Stimulated activated effector memory CD8-positive, alpha-beta T cell treated with anti-CD3 and anti-CD28 coated beads, Interleukin-12 subunit alpha, Interleukin-12 subunit beta, amount 100 ng/mL, for 72 hours (primary cell): ENCODE data around the gene KIAA2012.
"Not testable (repeated sequence)": the region's sequence is repeated elsewhere in the genome, so short reads cannot be mapped to it uniquely, and the experiment has no call there.

Experiments
- ATAC-seq: fragments of 150-1000 bp; cut with Tn5 transposase; 2 replicates; pipeline ENCODE4 v1.10.0; 2021
- DNase-seq, 2 donors: peaks; one replicate each; pipeline ENCODE4 v3.0.0; 2021 to 2022; ENCODE audit warnings: low spot score in 2 of 2
- H3K27ac Mint-ChIP-seq: one replicate; pipeline ENCODE4 v1.8.0; 2022; ENCODE audit warnings: mild to moderate bottlenecking, mixed read lengths
- H3K36me3 Mint-ChIP-seq: one replicate; pipeline ENCODE4 v1.8.0; 2022; ENCODE audit warnings: mild to moderate bottlenecking, mixed read lengths
- H3K4me1 Mint-ChIP-seq: one replicate; pipeline ENCODE4 v1.8.0; 2022; ENCODE audit warnings: mixed read lengths
- H3K4me3 Mint-ChIP-seq: one replicate; pipeline ENCODE4 v1.8.0; 2022; ENCODE audit warnings: mild to moderate bottlenecking, mixed read lengths
- H3K9me3 Mint-ChIP-seq: one replicate; pipeline ENCODE4 v1.8.0; 2022; ENCODE audit warnings: mixed read lengths

Gene KIAA2012

GRCh38 chr2:202114795-202115194 is 41.7 kb downstream of the KIAA2012 start:
- H3K27ac Mint-ChIP-seq: no peak overlapping the region
- ATAC-seq: no peak
- no peak for DNase-seq
- H3K36me3 Mint-ChIP-seq: no peaks in the 10 kb centered on the region
- H3K4me1 Mint-ChIP-seq: no peaks in the 10 kb centered on the region
- H3K9me3 Mint-ChIP-seq: no peaks in the 10 kb centered on the region
- no peak overlapping the region for H3K4me3 Mint-ChIP-seq

DNA sequence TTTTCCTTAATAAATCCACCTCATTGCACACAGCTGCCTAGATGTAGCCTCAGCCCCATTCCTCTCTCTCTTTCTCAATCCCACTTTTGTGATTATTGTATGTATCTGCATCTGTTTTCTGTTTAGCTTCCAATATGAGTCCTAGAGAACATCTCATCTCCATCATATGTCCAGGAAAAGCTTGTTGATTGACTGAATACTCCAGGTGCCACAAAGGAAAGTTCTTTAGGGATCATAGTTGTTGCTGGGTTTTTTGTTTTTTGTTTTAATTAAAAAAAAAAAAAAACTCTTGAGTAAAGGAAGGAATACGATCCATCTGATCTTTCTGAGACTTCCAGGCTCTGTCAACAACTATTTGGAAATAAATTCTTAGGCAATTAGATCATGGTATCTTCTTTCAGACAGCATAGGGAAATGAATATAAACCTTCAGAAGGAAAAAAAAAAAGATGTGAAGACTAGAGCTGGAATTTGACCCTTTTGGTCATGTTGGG is 42.5 kb downstream of the KIAA2012 start:
- Mint-ChIP-seq H3K4me1 (no peaks in the 10 kb centered on the region), H3K9me3 (no peaks in the 10 kb centered on the region), H3K36me3 (no peaks in the 10 kb centered on the region), H3K27ac (no peak overlapping the region), H3K4me3 (no peak overlapping the region)
- ATAC-seq (no peak), DNase-seq (no peak)

DNA sequence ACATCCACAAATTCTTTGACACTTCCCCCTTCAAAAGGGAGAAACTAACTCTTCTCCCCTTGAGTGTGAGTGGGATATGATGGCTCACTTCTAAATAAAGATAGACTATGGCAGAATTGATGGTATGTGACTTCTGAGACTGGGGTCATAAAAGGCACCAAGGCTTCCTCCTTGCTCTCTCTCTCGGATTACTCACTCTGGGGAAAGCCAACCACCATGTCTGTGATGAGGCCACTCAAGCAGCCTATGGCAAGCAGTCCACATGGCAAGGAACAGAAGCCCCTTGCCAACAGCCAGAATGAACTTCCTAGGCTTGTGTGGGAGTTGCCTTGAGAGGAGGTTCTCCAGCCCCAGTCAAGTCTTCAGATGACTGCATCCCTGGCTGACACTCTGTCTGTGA is 43.6 kb downstream of the KIAA2012 start:
- ATAC-seq: no peak

DNA sequence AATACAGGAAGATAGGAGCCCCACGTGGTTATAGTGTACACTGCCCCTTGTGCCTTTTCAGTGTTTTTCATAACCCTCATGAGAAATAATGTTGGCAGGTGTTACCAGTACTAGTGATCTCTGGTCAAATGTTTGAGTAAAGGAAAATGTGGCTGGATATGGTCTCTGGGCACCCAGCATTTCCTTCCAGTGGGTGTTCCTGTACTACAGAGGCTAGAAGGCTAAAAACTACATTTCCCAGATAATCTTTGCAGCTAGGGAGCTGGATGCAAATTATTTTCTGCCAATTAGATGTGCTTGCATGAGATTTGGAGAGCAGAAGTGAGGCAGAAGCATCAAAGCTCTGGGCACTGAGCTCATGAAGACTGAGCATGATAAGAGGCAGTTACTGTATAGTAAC is 45.1 kb downstream of the KIAA2012 start:
- Mint-ChIP-seq H3K4me3 (no peak overlapping the region), H3K36me3 (no peaks in the 10 kb centered on the region), H3K9me3 (no peaks in the 10 kb centered on the region), H3K4me1 (peaks cover 6% of the 10 kb centered on the region), H3K27ac (no peak overlapping the region)
- DNase-seq (no peak), ATAC-seq (no peak)

More for the DNA sequence above, 43.6 kb downstream of the KIAA2012 start:
- DNase-seq: no peak
- Mint-ChIP-seq H3K9me3 (no peaks in the 10 kb centered on the region), H3K4me1 (peaks cover 2% of the 10 kb centered on the region), H3K27ac (no peak overlapping the region), H3K36me3 (no peaks in the 10 kb centered on the region), H3K4me3 (no peak overlapping the region)

- no peak overlapping the region for H3K4me3 Mint-ChIP-seq
- H3K36me3 Mint-ChIP-seq: no peaks in the 10 kb centered on the region
- H3K4me1 Mint-ChIP-seq: peaks cover 6% of the 10 kb centered on the region
- DNase-seq: no peak
- H3K9me3 Mint-ChIP-seq: no peaks in the 10 kb centered on the region
- no peak for ATAC-seq
- no peak overlapping the region for H3K27ac Mint-ChIP-seq
These were observed 47.8 kb downstream of the KIAA2012 start for GRCh38 chr2:202120828-202121227.

GRCh38 chr2:202121532-202122162 is 48.6 kb downstream of the KIAA2012 start:
- no peak for ATAC-seq
- no peak overlapping the region for H3K27ac Mint-ChIP-seq
- H3K9me3 Mint-ChIP-seq: no peaks in the 10 kb centered on the region
- no peak for DNase-seq
- H3K36me3 Mint-ChIP-seq: no peaks in the 10 kb centered on the region
- H3K4me1 Mint-ChIP-seq: peaks cover 6% of the 10 kb centered on the region
- no peak overlapping the region for H3K4me3 Mint-ChIP-seq

GRCh38 chr2:202122163-202122540 is 49.1 kb downstream of the KIAA2012 start:
- H3K4me3 Mint-ChIP-seq: no peak overlapping the region
- DNase-seq: no peak
- H3K36me3 Mint-ChIP-seq: no peaks in the 10 kb centered on the region
- H3K9me3 Mint-ChIP-seq: no peaks in the 10 kb centered on the region
- no peak overlapping the region for H3K27ac Mint-ChIP-seq
- H3K4me1 Mint-ChIP-seq: peaks cover 6% of the 10 kb centered on the region
- ATAC-seq: no peak

- no peaks in the 10 kb centered on the region for H3K36me3 Mint-ChIP-seq
- peaks cover 6% of the 10 kb centered on the region for H3K4me1 Mint-ChIP-seq
- ATAC-seq (peak; percentile 52), DNase-seq (no peak)
- no peaks in the 10 kb centered on the region for H3K9me3 Mint-ChIP-seq
- H3K4me3 Mint-ChIP-seq: no peak overlapping the region
- no peak overlapping the region for H3K27ac Mint-ChIP-seq
These were observed 50.1 kb downstream of the KIAA2012 start for GRCh38 chr2:202122980-202123720.

- H3K4me1 Mint-ChIP-seq: peaks cover 6% of the 10 kb centered on the region
- H3K36me3 Mint-ChIP-seq: no peaks in the 10 kb centered on the region
- H3K27ac Mint-ChIP-seq: no peak overlapping the region
- no peak for ATAC-seq
- no peak overlapping the region for H3K4me3 Mint-ChIP-seq
- no peaks in the 10 kb centered on the region for H3K9me3 Mint-ChIP-seq
- no peak for DNase-seq
These were observed 51.2 kb downstream of the KIAA2012 start for GRCh38 chr2:202124286-202124685.

- Mint-ChIP-seq H3K4me1 (no peaks in the 10 kb centered on the region), H3K36me3 (no peaks in the 10 kb centered on the region), H3K9me3 (no peaks in the 10 kb centered on the region), H3K4me3 (no peak overlapping the region), H3K27ac (no peak overlapping the region)
- DNase-seq (no peak), ATAC-seq (no peak)
These were observed 54.8 kb downstream of the KIAA2012 start for GRCh38 chr2:202127687-202128331.

DNA sequence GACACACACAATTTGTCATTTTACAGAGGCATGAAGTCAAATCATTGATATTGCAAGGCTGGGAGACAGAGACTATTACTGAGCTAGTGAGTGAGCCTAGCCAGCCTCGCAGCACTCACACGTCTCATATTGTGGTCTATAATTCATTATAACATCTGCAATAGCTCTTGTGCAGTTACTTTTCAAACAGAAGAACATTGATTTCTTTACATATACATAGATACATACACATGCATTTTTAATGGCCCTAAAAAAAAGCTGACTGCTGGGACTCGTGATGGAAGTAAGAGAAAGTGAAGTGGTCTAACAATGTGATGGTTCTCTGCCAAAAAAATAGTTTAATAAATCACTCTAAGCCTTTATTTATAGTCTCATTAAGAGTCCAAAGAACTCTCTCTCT is 56.8 kb downstream of the KIAA2012 start:
- no peak overlapping the region for H3K27ac Mint-ChIP-seq
- no peaks in the 10 kb centered on the region for H3K4me1 Mint-ChIP-seq
- no peak overlapping the region for H3K4me3 Mint-ChIP-seq
- DNase-seq (no peak), ATAC-seq (no peak)
- H3K36me3 Mint-ChIP-seq: no peaks in the 10 kb centered on the region
- H3K9me3 Mint-ChIP-seq: no peaks in the 10 kb centered on the region

- no peaks in the 10 kb centered on the region for H3K36me3 Mint-ChIP-seq
- H3K4me1 Mint-ChIP-seq: no peaks in the 10 kb centered on the region
- H3K27ac Mint-ChIP-seq: no peak overlapping the region
- no peak for ATAC-seq
- no peak overlapping the region for H3K4me3 Mint-ChIP-seq
- H3K9me3 Mint-ChIP-seq: no peaks in the 10 kb centered on the region
- DNase-seq: no peak
These were observed 60.3 kb downstream of the KIAA2012 start for GRCh38 chr2:202133200-202133908.

- H3K4me1 Mint-ChIP-seq: no peaks in the 10 kb centered on the region
- no peaks in the 10 kb centered on the region for H3K36me3 Mint-ChIP-seq
- ATAC-seq (no peak), DNase-seq (no peak)
- no peaks in the 10 kb centered on the region for H3K9me3 Mint-ChIP-seq
- H3K4me3 Mint-ChIP-seq: no peak overlapping the region
- H3K27ac Mint-ChIP-seq: no peak overlapping the region
These were observed 60.8 kb downstream of the KIAA2012 start for GRCh38 chr2:202133909-202134265.

DNA sequence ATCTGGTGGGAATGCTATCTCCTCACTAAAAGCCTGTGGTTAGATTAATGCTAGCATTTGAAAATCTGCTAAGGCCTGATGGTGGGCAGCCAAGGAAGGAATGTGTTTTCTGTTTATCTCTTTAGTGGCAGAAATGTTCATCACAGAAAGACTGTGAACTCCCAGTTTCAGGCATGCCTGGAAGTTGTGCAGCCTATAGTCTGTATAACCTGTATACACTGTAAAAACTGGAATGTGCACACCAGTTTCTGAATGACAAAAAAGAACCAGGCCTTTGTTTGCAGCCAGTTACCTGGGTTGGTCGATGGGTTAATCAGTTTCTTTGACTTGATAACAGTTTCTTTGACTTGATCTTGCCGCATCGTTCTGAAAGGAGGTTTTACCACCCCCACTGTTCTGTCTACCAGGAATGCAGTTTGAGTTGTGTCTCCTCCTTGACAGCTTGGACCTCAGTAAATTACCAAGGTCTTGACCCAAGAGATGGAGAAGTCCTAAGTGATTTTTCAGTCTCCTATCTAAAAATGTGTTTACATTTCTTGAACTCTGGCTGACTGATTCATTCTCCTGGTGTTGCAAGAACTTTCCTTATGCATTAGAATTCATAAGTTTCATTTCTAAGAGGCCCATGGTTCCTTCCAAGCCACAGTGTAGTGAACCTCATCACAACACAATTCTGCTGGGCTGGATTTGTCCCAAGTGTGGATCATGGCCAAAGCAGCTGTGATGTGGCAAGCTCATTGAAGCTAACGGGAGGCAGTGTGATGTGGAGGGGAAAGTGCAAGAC is 62.2 kb downstream of the KIAA2012 start:
- ATAC-seq (no peak), DNase-seq (no peak)
- no peaks in the 10 kb centered on the region for H3K4me1 Mint-ChIP-seq
- H3K36me3 Mint-ChIP-seq: no peaks in the 10 kb centered on the region
- no peak overlapping the region for H3K4me3 Mint-ChIP-seq
- H3K27ac Mint-ChIP-seq: no peak overlapping the region
- no peaks in the 10 kb centered on the region for H3K9me3 Mint-ChIP-seq

- H3K4me3 Mint-ChIP-seq, H3K9me3 Mint-ChIP-seq, H3K36me3 Mint-ChIP-seq, ATAC-seq, H3K4me1 Mint-ChIP-seq, DNase-seq, H3K27ac Mint-ChIP-seq: not testable (repeated sequence)
These were observed 63.0 kb downstream of the KIAA2012 start for GRCh38 chr2:202136039-202136438.
